HG02571 (cell line): Measurements from ENCODE around the gene HERC4.

Source experiments
- ATAC-seq: cut with Tn5 transposase; IDR thresholded peaks from one replicate; pipeline ENCODE4 v1.9.1; 2021; ENCODE audit warnings: mild to moderate bottlenecking, moderate library complexity; ENCODE audit not compliant: unreplicated experiment

HERC4 gene, protein sequence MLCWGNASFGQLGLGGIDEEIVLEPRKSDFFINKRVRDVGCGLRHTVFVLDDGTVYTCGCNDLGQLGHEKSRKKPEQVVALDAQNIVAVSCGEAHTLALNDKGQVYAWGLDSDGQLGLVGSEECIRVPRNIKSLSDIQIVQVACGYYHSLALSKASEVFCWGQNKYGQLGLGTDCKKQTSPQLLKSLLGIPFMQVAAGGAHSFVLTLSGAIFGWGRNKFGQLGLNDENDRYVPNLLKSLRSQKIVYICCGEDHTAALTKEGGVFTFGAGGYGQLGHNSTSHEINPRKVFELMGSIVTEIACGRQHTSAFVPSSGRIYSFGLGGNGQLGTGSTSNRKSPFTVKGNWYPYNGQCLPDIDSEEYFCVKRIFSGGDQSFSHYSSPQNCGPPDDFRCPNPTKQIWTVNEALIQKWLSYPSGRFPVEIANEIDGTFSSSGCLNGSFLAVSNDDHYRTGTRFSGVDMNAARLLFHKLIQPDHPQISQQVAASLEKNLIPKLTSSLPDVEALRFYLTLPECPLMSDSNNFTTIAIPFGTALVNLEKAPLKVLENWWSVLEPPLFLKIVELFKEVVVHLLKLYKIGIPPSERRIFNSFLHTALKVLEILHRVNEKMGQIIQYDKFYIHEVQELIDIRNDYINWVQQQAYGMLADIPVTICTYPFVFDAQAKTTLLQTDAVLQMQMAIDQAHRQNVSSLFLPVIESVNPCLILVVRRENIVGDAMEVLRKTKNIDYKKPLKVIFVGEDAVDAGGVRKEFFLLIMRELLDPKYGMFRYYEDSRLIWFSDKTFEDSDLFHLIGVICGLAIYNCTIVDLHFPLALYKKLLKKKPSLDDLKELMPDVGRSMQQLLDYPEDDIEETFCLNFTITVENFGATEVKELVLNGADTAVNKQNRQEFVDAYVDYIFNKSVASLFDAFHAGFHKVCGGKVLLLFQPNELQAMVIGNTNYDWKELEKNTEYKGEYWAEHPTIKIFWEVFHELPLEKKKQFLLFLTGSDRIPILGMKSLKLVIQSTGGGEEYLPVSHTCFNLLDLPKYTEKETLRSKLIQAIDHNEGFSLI

DNA sequence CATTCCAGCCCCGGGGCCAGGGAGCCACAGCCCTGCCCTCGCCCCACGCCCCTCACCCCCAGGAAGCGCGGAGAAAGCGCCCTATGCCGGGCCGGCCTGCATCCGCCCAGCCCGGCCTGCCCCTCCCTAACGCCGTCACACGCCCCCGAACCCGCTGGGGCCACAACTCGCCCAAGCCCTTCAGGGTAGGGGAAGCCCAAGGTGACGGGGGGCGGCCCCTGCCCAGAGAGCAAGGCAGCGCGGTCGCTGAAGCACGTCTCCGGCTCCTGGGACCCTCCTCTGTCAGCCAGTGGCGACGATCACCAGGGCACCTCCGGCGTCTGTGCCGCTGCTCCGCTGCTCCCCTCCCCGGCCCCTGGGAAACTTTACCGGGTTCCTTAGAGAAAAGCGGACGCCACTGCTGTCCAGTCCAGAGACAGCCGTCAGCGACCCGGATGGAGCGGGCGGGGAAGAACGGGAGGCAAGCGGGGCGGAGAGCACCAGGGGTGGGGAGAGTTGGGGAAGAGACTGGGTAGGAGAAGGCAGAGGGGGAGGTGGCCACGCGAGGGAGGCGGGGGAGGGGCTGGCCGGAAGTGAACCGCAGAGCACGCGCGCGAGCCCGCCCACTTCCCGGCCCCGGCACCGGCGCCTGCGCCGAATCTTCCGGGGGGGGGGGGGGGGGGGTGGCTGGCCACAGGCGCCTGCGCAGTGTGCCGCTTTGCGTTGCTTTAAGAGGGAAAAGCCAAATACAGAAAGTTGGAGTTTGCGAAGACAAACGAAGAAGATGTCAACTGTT lies at the start of gene HERC4:
Gene HERC4 (minus strand): TSS at position 509 of the 775 bp plus-strand sequence. CDS start 2,175 bp downstream, outside the sequence.
- ATAC-seq: peak; percentile 89

DNA sequence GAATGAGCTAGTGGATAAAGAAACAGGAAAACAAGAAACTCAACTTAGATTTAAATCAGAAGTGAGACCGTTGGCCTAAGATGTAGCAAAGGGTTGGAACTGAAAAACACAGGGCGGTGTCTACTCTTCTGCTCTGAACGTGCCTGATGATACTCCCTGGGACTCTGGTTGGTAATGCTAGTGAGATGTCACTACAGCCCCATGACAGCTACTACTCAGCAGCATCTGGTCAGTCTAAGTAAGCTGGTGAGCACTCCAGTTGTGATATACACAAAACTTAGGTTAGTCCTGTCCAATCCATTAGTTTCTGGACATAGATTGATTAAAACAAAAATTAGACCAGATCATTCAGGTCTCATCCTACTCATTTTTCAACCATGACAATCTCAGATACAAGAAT lies 49.6 kb upstream of the HERC4 start:
- no peak for ATAC-seq

GRCh38 chr10:68121852-68122251 lies 46.8 kb upstream of the HERC4 start:
- ATAC-seq: no peak

- no peak for ATAC-seq
Measured at GRCh38 chr10:68121020-68121743, 46.1 kb upstream of the HERC4 start.

- ATAC-seq: no peak
Measured at GRCh38 chr10:68118657-68119056, 43.6 kb upstream of the HERC4 start.

DNA sequence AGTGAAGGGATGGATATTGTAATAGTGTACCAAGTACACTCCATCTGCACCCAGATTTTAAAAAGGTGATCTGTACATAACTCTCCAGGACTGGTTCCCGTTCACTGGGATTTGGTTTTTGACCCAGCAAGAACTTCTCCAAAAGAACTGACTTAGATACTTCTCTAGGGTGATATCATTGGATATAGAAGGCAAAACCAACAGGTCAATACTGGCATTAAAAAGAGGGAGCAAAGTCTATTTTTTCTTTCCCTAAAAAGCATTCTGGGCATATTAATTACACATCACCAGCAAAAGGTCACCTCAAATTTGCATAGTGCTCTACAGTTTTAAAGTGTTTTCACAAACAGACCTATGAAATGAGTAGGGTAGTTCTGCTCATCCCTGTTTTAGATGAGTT lies 37.8 kb upstream of the HERC4 start:
- ATAC-seq: no peak

DNA sequence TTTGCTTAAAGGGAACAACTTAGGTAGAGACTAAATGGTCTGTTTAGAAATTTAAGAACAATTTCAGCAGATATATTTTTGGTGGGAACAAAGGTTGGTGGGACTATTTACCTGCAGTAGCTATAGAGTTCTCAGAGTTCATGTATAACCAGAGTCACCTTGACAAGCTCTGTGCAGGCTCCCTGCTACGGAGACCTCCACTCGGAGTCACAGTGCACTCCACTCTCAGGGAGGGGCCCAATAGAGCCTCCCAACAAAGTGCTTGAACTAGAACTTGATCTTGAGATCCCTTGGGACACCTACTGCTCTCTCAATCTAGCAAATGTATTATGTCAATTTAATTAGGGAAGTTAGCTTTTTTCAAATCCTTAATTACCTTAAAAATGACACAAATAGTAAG lies 36.5 kb upstream of the HERC4 start:
- no peak for ATAC-seq

DNA sequence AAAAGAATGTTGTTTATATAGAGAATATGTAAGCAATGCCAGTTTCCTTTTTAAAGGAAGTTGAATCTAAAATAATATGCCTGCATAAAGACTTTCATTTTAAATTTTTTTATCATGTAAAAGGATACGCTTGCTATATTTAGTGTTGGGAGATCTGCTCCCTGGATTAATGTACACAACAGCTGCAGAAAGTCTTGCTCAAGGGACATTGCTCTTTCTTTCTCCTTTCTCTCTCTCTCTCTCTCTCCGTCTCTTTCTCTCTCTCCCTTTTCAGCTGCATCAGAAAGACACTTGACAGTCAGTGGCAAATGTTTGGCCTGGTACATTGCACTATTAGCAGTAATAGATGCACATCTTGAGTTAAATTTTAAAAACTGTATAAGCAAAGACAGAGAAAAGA lies 34.9 kb upstream of the HERC4 start:
- ATAC-seq: no peak

- ATAC-seq: no peak
Measured at GRCh38 chr10:68109331-68109730, 34.2 kb upstream of the HERC4 start, which contains the start of gene MYPN. Gene MYPN, plus strand, starts transcription at chr10:68109488. Its CDS starts 11,951 bp downstream, at chr10:68121439.

DNA sequence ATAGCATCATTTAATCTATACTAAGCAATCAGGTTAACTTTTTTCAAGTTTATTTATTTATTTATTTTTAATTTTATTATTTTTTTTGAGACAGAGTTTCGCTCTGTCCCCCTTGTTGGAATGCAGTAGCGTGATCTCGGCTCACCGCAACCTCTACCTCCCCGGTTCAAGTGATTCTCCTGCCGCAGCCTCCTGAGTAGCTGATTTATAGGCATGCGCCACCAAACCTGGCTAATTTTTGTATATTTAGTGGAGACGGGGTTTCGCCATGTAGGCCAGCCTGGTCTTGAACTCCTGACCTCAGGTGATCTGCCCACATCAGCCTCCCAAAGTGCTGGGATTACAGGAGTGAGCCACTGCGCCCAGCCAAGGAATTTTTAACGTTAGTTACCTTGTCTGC lies 33.6 kb upstream of the HERC4 start:
- ATAC-seq: no peak

GRCh38 chr10:68108051-68108450 lies 33.0 kb upstream of the HERC4 start:
- no peak for ATAC-seq

GRCh38 chr10:68107651-68108050 lies 32.6 kb upstream of the HERC4 start:
- no peak for ATAC-seq

- no peak for ATAC-seq
Measured at GRCh38 chr10:68106656-68107055, 31.6 kb upstream of the HERC4 start.

- ATAC-seq: no peak
Measured at GRCh38 chr10:68105820-68106219, 30.7 kb upstream of the HERC4 start.

DNA sequence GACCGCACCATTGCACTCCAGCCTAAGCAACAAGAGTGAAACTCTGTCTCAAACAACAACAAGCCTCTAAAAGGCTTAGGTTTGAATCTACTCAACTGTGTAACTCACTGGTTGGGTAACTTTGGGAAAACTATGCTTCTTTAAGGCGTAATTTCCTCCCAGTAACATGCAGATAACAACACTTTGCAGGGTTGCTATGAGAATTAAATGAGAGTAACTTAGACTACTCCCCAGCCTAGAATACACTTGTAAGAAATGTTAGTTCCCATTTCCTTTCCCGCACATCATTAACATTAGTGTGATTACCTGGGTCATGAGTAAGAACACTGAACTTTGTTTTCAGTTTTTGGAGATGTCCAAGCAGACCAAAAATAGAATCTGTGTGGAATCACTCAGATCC lies 28.8 kb upstream of the HERC4 start:
- no peak for ATAC-seq

DNA sequence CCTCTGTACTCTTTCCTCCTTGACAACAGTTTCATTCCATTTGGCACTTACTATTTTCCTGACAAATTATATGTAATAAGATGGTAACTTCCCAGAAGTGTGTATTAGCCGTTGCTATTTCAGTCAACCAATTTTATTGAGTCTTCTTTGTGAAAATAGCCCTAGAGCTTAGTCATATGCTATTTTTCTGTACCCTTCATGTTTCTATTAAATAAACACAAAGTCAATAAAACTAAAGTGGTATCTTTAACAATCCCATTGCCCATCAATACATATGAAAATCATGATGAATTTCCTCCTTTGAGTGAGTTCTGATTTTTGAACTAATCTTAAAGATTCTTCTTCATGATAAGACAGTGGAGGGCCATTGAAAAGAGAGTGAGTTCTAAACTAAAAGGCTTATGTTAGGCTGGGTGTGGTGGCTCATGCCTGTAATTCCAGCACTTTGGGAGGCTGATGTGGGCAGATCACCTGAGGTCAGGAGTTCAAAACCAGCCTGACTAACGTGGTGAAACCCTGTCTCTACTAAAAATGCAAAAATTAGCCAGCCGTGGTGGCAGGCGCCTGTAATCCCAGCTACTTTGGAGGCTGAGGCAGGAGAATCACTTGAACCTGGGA lies 28.3 kb upstream of the HERC4 start:
- ATAC-seq: no peak

DNA sequence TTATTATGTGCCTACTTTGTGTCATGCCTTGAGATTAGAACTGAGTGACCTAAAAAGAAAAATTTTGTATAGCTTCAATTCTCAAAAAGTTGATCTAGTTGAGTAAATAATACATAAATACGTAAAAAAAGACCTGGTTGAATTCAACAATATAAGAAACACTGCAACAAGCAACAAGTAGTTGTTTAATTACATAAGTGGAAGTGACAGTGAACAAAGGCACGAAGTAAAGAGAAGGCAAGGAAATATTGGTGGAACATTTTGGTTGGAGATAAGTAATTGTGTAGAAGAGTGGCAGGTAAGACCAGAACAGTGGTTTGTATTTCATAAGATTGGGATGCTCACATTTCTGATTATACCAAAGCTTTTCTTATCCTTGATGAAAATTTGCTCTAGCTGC lies 26.0 kb upstream of the HERC4 start:
- no peak for ATAC-seq

- ATAC-seq: no peak
Measured at GRCh38 chr10:68099736-68100135, 24.7 kb upstream of the HERC4 start.

GRCh38 chr10:68096913-68097516 lies 21.9 kb upstream of the HERC4 start:
- no peak for ATAC-seq
